ENCODE results near the gene RNF34. TPM values are rescaled to one million over a fixed set of nuclear protein-coding genes. Genes with fewer than 3 reads are reported as not detected.

RNF34 gene
- total RNA-seq, 1 experiment from 2014 or later, result 66.4 TPM

GRCh38 chr12:121427556-121428050 lies 27.7 kb downstream of the RNF34 start:
- Histone ChIP-seq H3K79me2 (ENCODE audit: insufficient read depth, low read length) (no peaks in the 10 kb centered on the region), H3K9me3 (ENCODE audit: control insufficient read depth, low read depth, low read length) (no peaks in the 10 kb centered on the region), H4K20me1 (ENCODE audit: control insufficient read depth, insufficient read depth, insufficient read length) (no peaks in the 10 kb centered on the region), H3T11ph (ENCODE audit: low read length) (no peak overlapping the region), H3K79me1 (ENCODE audit: insufficient read depth, low read depth, low read length, poor library complexity, severe bottlenecking) (no peaks in the 10 kb centered on the region), H3K56ac (ENCODE audit: insufficient read length, low read depth, low read length) (no peak overlapping the region), H3K18ac (ENCODE audit: insufficient read length, low read depth, low read length) (no peak overlapping the region), H4K91ac (ENCODE audit: insufficient read length, low read depth, low read length) (no peak overlapping the region), H2BK20ac (ENCODE audit: low read depth, low read length, poor library complexity, severe bottlenecking) (no peak overlapping the region), H2BK15ac (ENCODE audit: low read depth, low read length) (no peak overlapping the region), H2AK5ac (ENCODE audit: insufficient read length, low read length) (no peak overlapping the region), H2AFZ (ENCODE audit: low read length) (no peak overlapping the region), H2BK12ac (ENCODE audit: insufficient read length, low read depth, low read length) (no peak overlapping the region), H2BK5ac (ENCODE audit: insufficient read length, low read length) (no peak overlapping the region), H3K23ac (ENCODE audit: insufficient read length, low read depth, low read length) (no peak overlapping the region), H3K4ac (ENCODE audit: low read depth, low read length) (no peak overlapping the region), H4K5ac (ENCODE audit: insufficient read length, low read depth, low read length) (no peak overlapping the region), H3K27me3 (ENCODE audit: insufficient read depth, low read length) (no peaks in the 10 kb centered on the region), H2BK120ac (ENCODE audit: low read depth, low read length, poor library complexity, severe bottlenecking) (no peak overlapping the region), H3K27ac (ENCODE audit: insufficient read length, low read depth, low read length) (no peak overlapping the region), H3K4me1 (ENCODE audit: insufficient read depth, low read length) (no peaks in the 10 kb centered on the region), H3K4me2 (ENCODE audit: insufficient read depth, insufficient read length, low read length) (no peak overlapping the region), H3K14ac (ENCODE audit: insufficient read depth, low read length) (no peak overlapping the region), H4K8ac (replicated peaks; ENCODE audit: insufficient read length, low read depth, low read length) (no peak overlapping the region), H3K9ac (ENCODE audit: extremely low read depth, insufficient read length, low read length) (no peak overlapping the region), H3K23me2 (ENCODE audit: insufficient read length, low read depth, low read length, poor library complexity, severe bottlenecking) (no peaks in the 10 kb centered on the region)
- Mint-ChIP-seq H3K36me3 (ENCODE audit: insufficient read depth in 1 of 3, low read depth in 3 of 3) (peaks cover 45 to 96% (median 85%) of the 10 kb centered on the region in 3 experiments), H3K27me3 (ENCODE audit: low read depth) (no peaks in the 10 kb centered on the region), H3K4me1 (no peaks in the 10 kb centered on the region), H3K9me3 (no peaks in the 10 kb centered on the region), H3K4me3 (no peak overlapping the region), H3K27ac (no peak overlapping the region; a peak in 1 of 7 replicates)
- no peak for TF ChIP-seq CTCF (conservative IDR thresholded peaks at IDR 0.05)
- no CpG with 5 or more reads among the region's 2 CpGs for WGBS (ENCODE audit: extremely low coverage, insufficient read length, low lambda C conversion rate)
- DNase-seq, result no peak

Data from H9 (cell line).